Peyer's patch (tissue), 4 donors: ENCODE results near the gene AMACR.

Experiments used
- CTCF ChIP-seq, 6 experiments: fragments of 450-650 bp in 4 of 6; fragments of 200-600 bp in 2 of 6; sonication (generic) in 1 of 6; IDR thresholded peaks; one replicate each; pipeline ENCODE4 v1.5.1; 2017 to 2019; ENCODE audit warnings: antibody characterized with exemption in 6 of 6, mild to moderate bottlenecking in 3 of 6, moderate library complexity in 1 of 6
- POLR2A ChIP-seq, 2 donors: fragments of 450-650 bp; IDR thresholded peaks; one replicate each; pipeline ENCODE4 v1.5.1; 2017; ENCODE audit warnings: antibody characterized with exemption in 2 of 2, mild to moderate bottlenecking in 2 of 2, moderate library complexity in 2 of 2

- no peak for TF ChIP-seq CTCF (IDR thresholded peaks at IDR 0.05)
- no peak for TF ChIP-seq POLR2A (IDR thresholded peaks at IDR 0.05)
Measured at GRCh38 chr5:33938881-33939280, 69.0 kb downstream of the AMACR start.
